WI38 (cell line): ENCODE results near the gene CTNND2.

Experiments
- H3K4me3 ChIP-seq: 2 replicates; pipeline ENCODE4 v1.5.1; 2011; ENCODE audit warnings: low read depth, mild to moderate bottlenecking, control low read depth, low read length
- TF ChIP-seq, protein P1 (sequence below): IDR thresholded peaks from 2 replicates; pipeline ENCODE4 v1.5.1; 2012; ENCODE audit warnings: low read depth, mild to moderate bottlenecking, control low read depth, low read length

The CTNND2 gene

DNA sequence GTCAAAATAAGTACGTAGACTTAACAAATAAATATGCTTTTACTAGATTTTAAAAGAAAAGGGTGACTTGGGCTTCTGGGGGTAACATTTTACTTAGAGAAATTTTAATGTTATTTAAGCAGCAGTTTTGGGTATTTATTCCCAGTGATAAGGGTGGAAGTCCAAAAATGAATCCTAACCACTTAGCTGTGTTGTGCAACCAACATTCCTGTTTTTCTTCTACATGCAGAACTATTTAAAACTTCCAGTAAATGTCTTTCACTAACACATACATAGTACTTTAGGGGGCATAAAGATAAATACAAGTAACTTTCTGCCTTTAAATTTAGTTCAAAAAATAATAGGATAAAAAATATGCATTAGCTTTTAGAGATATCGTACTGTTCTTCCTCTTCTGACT, 436.7 kb downstream of the CTNND2 start:
- TF ChIP-seq, protein P1, sequence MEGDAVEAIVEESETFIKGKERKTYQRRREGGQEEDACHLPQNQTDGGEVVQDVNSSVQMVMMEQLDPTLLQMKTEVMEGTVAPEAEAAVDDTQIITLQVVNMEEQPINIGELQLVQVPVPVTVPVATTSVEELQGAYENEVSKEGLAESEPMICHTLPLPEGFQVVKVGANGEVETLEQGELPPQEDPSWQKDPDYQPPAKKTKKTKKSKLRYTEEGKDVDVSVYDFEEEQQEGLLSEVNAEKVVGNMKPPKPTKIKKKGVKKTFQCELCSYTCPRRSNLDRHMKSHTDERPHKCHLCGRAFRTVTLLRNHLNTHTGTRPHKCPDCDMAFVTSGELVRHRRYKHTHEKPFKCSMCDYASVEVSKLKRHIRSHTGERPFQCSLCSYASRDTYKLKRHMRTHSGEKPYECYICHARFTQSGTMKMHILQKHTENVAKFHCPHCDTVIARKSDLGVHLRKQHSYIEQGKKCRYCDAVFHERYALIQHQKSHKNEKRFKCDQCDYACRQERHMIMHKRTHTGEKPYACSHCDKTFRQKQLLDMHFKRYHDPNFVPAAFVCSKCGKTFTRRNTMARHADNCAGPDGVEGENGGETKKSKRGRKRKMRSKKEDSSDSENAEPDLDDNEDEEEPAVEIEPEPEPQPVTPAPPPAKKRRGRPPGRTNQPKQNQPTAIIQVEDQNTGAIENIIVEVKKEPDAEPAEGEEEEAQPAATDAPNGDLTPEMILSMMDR, result no peak
- H3K4me3 ChIP-seq, result no peak overlapping the region

DNA sequence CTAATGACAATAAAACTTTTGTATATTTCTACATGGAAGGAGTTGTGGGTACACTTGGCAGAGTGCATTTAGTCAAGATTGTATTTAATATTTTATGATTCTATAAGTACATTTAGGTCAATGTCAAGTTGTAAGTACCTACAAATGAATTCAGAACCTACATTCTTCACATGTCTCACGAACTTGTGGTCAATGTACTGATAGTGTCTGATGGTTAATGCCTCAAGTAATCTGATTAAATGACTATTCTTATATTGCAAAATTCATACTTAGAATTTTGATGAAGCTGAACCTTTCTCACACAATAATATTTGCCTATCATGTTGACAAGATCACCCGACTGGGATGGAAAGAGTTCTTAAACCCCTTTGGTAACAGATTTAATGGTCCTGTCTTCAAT, 444.5 kb downstream of the CTNND2 start:
- TF ChIP-seq, protein P1, result no peak
- H3K4me3 ChIP-seq, result no peak overlapping the region

DNA sequence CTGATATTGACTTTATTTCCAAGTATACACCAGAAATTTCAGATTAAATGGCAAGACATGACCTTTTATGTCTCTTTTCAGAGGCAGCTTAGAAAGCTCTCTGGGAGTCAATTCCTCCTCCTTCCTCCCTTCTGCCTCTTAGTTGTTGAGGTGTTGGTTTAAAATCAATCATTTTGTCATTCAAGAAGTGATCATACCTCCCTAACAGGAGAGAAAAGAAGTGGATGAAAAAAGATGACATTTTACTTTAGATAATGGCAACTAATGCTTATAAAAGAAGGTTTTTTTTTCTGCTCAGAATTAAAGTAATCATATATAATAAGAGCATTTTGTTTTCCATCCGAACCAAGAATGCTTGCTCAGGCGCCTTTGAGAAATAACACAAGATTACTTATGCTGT, 448.7 kb downstream of the CTNND2 start:
- TF ChIP-seq, protein P1, result no peak
- H3K4me3 ChIP-seq, result no peak overlapping the region

DNA sequence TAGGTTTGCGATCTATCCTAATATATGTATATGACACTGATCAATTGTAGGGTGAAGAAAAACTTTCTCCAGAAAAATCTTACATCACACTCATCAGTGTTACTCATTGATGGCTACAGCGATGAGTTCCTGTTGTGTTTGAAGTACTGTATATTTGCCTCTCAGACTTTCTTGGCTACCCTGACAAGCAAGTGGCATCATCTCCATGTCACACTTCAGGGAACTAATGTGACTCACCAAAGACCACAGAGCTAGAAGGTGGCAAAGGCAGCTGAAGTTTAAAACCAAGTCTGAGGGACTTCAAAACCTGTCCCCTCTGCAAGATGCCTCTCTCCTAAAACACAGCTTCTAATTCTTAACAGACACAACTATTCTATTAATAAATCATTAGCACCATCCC, 451.4 kb downstream of the CTNND2 start:
- TF ChIP-seq, protein P1, result no peak

DNA sequence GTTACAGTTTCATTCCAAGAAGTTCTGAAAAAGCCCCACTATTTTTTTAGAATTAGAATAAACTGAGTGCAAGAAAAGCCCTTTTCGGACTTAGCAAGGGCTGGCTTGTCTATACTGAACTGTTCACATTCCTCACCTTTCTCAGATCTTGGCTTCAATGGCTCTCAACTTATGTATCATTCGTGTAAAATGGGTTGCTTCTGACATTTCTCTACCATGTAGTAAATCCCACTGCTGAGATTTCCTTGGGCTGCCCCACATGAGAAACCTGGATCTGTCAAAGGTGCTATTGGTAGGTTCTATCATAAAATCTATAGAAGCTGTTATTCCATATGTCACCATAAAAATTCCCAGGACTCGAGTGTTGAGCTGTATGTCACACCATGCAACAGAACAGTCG, 454.3 kb downstream of the CTNND2 start:
- no peak overlapping the region for H3K4me3 ChIP-seq
- TF ChIP-seq, protein P1, result no peak

More for the DNA sequence above, 451.4 kb downstream of the CTNND2 start:
- H3K4me3 ChIP-seq, result no peak overlapping the region

DNA sequence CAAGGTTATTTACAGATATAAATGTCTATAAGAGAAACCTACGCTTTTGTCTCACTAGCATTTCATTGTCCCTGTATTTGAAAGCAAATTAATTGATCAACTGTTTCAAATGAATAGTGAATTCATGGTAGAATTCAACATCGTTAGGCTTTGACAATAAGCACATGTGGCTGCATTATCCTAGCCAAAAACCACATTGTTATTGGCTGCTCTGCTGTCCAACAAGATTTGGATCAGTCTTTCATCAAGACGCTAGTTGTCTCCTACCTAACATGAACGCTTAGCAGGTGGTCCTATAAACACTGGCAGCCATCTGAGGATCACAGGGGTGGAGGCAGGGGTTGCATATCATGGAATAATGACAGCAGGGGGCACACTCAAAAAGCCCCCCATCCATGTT, 455.0 kb downstream of the CTNND2 start:
- TF ChIP-seq, protein P1, result no peak
- no peak overlapping the region for H3K4me3 ChIP-seq

DNA sequence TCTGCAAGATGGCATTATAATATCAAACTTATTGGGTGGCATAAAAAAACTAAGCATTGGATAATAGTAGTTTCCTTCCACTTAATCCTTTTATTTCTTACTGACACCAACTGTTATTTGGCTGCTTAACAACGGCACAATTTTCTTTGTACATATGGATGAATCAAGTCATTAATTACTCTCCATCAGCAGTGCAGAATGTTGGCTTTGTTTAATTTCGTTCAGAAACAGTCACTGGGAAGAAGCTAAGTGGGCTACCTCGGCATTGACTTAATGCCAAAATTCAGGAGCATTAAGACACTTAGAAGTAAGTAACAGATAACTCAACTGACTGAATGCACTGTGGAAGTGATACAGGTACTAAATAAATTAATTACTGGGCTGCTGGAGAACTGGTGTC, 460.4 kb downstream of the CTNND2 start:
- TF ChIP-seq, protein P1, result no peak

More for the DNA sequence above, 460.4 kb downstream of the CTNND2 start:
- H3K4me3 ChIP-seq, result no peak overlapping the region
